ENCODE measurements around the gene BTC.
"Not testable (repeated sequence)": the region's sequence is repeated elsewhere in the genome, so short reads cannot be mapped to it uniquely, and the experiment has no call there.

Gene BTC

DNA sequence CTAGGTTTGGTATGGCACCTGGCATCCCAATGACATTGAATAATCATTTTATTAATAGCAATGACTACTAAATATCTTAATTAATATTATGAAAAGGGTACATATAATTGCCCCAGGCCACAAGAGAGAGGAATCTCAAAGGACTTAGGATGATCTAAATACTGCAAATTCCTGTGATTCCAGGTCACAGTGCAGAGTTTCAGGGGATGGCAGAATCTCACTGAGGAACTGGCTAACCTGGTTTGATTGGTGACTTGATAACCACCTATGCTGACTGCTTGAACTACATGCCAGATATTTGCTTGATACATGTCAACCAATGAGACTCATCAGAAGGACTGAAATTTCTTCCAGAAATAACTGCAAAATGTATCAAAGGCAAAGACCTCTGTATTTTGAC, 37.2 kb downstream of the BTC start:
- no peak for DNase-seq (ENCODE audit: low spot score)

DNA sequence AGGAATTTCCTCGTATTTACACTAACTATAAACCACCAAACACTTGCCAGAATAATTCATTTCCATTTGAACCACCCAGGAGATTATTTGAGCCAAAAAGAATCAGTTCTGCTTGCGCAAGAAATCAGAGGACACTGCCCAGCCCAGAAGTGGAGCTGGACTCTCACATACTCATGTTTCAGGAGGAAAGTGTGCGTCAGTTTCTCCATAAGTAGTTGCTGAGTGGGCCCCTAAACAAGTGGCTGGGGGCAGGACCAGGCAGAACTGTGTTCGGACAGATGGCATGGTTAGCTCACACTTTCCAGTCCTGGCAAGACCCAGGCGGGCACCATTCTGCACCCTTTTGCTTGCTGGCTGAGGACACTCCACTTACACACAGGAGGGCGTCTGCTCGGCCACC, 38.8 kb downstream of the BTC start:
- no peak for DNase-seq (ENCODE audit: low spot score)

DNA sequence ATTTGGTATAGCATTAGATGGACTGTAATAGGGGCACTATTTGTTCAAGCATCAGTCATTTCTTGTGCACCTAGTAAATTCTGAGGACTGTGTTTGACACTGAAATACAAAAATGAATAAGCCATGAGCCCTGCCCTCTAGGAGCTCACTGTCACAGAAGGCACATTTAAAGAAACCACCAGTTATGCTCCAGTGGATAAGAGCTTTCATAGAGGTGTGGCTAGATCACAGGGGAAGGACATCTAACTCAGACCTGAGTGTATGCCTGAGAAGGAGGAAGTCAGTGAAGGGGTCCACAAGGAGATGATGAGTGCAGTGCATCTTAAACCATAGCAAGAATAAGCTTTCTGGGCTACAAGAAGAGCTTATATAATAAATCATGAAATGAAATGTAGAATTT, 40.1 kb downstream of the BTC start:
- no peak for DNase-seq (ENCODE audit: low spot score)

DNA sequence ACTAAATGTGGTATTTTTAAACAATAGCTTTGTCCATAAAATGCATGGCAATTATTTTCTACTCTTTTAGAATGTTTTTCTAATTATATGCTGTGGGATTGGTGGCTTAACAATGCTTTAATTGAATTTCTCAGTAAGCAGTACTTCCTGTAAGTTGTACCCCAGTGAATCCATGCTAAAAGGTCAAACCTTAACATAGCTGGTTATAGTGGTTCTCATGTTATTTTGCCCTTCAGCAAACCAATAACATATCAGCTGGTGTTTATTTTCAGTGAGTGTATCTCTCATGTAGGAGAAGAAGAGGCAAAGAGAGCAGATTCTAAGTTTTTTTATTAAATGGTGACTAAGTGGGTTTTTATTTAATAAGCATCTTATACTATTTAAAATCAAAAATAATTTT, 41.5 kb downstream of the BTC start:
- no peak for DNase-seq (ENCODE audit: low spot score)

DNA sequence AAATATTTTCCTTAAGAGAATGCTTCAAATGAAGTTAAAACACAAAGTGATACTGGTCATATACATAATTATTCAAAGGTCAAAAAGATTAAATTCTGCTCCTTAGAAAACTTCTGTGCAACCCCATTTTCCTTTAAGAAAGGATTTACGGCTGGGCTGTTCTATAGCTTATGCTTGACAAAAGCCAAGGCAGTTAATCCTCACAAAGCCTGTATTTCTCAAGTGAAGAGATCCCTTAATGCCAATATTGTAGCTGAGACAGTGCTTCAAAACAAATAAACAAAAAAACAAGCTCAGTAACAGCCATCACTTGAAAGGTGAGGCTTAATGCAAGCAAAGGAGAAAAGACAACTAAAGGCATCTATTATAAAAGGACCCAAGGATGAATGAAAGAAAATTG, 42.5 kb downstream of the BTC start:
- no peak for DNase-seq (ENCODE audit: low spot score)

DNA sequence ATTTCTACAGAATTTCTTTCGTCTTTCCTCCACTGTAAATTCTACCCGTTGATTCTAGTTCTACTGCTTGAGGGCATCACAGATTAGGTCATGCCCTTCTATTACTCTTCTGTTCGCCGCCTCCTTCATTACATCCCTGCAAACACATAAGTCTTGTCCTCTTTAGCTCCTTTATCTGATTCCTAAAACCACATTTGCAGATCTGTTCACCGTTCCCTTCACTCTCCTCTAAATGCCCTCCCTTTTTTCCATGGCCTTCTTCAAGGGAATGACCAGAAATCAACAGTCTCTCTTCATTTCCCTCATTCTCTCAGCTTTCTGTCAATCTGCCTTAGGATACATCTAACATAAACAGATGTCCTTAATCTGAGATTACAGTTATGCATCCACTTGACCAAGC, 43.1 kb downstream of the BTC start:
- no peak for DNase-seq (ENCODE audit: low spot score)

DNA sequence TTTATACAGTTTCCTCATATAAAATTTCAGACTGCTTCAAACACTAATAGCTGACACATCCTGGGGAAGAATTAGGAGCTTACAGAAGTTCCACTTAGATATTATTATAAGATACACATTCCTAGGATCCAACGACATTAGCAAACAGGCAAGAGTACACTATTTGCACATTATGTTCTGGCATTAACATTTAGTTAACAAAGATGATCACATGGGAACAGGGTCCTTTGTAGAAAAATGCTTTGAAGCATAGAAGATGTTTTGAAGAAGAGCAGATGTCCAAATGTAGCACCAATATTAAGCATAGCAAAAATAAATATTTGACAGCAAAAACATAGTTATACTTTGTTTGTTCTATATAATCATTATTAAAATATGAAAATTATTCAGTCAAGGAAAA, 52.1 kb downstream of the BTC start:
- no peak for DNase-seq (ENCODE audit: low spot score)

DNA sequence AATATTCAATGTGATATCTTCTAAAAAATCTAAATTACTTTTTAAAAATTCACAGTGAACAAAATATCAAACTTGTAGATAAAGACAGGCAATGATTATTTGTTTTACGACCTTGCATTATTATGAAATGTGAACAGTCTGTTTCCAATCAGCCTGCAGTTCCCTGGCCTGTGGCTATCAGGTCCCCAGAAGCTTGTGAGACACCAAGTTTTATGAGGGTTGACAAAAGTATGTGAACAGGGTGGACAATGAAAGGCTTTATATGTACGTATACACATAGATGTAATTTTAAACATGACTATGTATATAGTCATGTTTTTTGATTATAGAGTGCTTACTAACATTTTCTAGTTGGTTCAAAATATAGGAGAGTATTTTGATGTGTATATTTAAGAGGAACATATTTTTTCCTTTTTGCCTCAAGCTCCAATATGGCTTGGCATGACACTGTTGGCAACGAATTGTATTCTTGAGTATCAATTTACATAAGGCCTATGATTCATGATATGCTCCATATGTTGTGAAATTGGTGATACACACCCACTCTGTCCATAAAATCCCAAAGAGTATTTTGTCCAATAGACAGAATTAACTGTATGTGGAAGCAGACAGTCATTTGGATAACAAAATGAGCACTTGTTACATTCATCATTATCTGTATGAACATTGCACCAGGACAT, 55.7 kb downstream of the BTC start:
- DNase-seq (ENCODE audit: low spot score): no peak

DNA sequence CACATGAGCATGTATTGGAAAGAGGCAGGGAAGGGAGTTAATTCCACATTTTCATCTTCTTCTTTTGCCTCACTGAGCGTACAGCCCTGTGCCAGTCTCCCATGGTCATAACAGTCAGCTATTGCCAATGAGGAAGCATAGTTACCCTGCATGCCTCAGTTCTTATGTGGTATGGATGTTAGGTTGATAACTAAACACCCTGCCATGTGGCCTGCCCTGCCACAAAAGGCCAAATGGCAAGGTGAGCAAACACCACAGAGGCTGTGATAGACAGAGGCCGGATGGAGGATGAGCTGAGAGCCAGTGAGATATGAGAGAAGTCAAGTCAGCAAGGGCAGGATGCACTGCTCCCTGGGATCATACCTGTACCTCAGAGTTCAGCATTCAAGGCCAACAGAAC, 59.3 kb downstream of the BTC start:
- DNase-seq (ENCODE audit: low spot score): no peak

DNA sequence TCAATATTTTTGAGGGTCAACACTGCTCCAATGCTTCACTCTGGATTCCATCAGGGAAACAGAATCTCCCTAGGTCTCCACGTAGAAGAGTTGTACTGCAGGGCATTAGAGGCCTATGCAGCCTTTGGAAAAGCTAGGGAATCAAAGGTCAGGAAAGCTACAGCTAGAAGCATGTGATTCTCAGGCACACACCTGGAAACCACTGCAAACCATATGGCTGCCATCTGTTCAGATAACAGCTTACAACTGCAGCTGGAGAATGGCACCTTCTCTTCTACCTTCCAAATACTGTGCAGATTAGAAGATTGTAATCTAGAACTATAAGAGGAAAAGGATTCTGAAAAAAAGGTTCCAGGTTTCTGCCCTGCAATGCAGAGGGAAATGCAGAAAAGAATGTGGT, 60.6 kb downstream of the BTC start:
- DNase-seq (ENCODE audit: low spot score): no peak

DNA sequence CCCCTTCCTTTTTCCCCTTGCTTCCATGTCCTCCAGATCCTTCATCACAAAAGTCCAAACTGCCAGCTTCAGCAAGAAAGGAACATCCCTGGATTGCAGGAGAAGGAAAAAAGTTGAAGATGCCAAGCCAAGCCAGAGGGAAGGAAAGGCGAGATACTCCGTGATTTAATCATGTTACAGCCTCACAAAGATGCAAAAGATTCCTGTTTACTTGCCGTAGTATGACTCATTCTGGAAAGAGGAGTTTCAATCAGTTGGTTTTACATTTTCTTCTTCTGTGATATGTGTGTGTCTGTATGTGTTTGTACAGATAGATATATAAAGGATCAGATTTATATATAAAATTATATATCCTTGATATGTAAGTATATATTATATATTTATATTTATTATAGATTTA, 69.3 kb downstream of the BTC start:
- DNase-seq (ENCODE audit: low spot score): no peak

DNA sequence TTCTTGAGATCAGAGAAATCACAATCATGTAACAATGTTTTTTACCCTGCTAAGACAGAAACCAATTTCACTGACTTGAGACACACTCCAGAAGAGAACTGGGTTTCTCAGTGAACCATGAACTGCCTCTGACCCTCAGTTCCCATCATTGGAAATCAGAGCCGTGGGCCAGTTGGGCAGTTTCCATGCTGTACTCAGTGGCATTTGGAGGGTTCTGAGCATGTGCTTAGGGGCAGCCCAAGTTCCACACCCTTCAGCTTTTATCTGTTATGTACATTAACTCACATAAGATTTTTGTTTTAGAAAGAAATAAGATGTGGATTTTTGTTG, 77.9 kb downstream of the BTC start:
- DNase-seq (ENCODE audit: low spot score): no peak

DNA sequence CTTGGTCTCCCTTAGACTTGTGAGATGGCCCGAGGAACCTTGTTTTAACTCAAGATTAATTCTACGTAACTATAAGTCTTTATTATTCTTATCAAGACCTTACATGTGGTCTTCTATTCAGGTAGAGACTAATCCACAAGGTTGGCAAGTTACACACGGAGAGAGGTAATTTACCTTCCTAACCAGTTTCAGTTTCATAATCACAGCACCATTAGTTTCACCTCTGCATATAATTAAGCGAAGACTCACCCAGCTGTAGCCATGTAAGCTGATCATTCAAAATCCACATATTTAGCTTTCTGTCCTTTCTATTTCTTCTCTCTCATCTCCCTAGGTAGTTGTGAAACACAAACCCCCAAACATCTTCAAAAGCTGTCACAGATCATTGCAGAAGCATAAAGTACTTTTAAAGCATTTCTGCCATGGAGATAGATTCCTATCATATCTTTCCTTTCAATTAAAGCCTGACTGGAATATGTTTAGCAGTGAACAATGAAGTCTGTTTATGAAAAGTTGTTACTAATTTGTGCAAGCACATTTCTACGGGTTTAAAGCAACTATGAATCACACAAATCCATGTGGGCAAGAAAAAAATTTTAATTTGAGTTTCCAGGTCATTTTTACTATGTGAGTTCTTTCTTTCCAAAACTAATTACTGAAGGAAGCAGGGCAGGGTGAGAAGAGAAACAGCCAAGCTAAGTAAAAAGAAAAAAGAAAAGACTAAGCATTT, 78.5 kb downstream of the BTC start:
- DNase-seq (ENCODE audit: low spot score): no peak

DNA sequence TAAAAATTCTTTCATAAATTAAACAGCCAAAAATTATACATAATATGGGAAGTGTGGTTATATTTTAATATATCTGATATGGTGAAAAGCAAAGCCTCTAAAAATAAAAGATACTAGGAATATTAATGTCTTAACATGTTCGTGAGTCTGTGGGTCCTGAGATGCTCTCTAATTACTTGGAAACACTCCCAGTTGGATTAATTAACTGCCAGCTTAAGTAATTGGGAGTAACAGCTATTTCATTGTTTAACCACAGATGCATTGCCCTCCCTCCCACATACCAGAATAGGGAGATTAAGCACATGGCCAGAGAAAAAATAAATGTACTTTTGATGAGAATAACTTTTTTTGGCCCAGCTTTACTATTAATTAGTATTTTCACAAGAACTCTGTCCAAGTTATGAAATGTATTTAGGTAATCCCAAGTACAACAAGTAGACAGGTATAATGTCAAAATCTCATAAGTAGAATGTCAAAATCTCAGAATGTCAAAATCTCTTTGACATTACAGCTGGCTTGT, 79.7 kb downstream of the BTC start:
- DNase-seq (ENCODE audit: low spot score): no peak

DNA sequence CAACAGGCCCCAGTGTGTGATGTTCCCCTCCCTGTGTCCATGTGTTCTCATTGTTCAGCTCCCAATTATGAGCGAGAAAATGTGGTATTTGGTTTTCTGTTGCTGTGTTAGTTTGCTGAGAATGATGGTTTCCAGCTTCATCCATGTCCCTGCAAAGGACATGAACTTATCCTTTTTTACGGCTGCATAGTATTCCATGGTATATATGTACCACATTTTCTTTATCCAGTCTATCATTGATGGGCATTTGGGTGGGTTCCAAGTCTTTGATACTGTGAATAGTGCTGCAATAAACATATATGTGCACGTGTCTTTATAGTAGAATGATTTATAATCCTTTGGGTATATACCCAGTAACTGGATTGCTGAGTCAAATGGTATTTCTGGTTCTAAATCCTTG, 86.2 kb downstream of the BTC start:
- not testable (repeated sequence) for DNase-seq (ENCODE audit: low spot score)

All from globus pallidus (tissue), 1 donor.